HEK293 (cell line): ENCODE data around the gene RAP1A.

Source experiments
- HOXA7 ChIP-seq: sonication (generic); formaldehyde crosslinking; IDR thresholded peaks from 2 replicates; pipeline ENCODE4 v1.8.1; 2022; ENCODE audit warnings: missing genetic modification reagents, borderline replicate concordance
- HOXD13 ChIP-seq: sonication (generic); formaldehyde crosslinking; IDR thresholded peaks from 2 replicates; pipeline ENCODE4 v1.8.0; 2022; ENCODE audit warnings: missing genetic modification reagents, borderline replicate concordance
- IKZF3 ChIP-seq: fragments of 450-650 bp; IDR thresholded peaks from 2 replicates; pipeline ENCODE4 v1.5.0; 2018; ENCODE audit warnings: missing biosample characterization, mild to moderate bottlenecking, missing genetic modification characterization, moderate library complexity
- MYNN ChIP-seq: fragments of 450-650 bp; formaldehyde crosslinking; IDR thresholded peaks from 2 replicates; pipeline ENCODE4 v1.5.1; 2016; ENCODE audit warnings: missing biosample characterization, missing genetic modification characterization, borderline replicate concordance
- MZF1 ChIP-seq: fragments of 450-650 bp; formaldehyde crosslinking; IDR thresholded peaks from 2 replicates; pipeline ENCODE4 v1.5.1; 2017; ENCODE audit warnings: missing biosample characterization, missing genetic modification characterization, borderline replicate concordance
- SCRT1 ChIP-seq: fragments of 450-650 bp; formaldehyde crosslinking; IDR thresholded peaks from 2 replicates; pipeline ENCODE4 v1.5.1; 2016; ENCODE audit warnings: missing biosample characterization, missing genetic modification characterization, borderline replicate concordance
- YY2 ChIP-seq: fragments of 450-650 bp; formaldehyde crosslinking; IDR thresholded peaks from 2 replicates; pipeline ENCODE4 v1.5.1; 2016; ENCODE audit warnings: missing biosample characterization, missing genetic modification characterization
- ZFP41 ChIP-seq: fragments of 450-650 bp; formaldehyde crosslinking; IDR thresholded peaks from 2 replicates; pipeline ENCODE4 v1.5.1; 2016; ENCODE audit warnings: missing biosample characterization, missing genetic modification characterization, borderline replicate concordance
- ZNF132 ChIP-seq: fragments of 450-650 bp; formaldehyde crosslinking; IDR thresholded peaks from 2 replicates; pipeline ENCODE4 v1.5.1; 2017; ENCODE audit warnings: missing biosample characterization, missing genetic modification characterization, borderline replicate concordance
- ZNF155 ChIP-seq: fragments of 450-650 bp; formaldehyde crosslinking; IDR thresholded peaks from 2 replicates; pipeline ENCODE4 v1.5.1; 2016; ENCODE audit warnings: missing biosample characterization, missing genetic modification characterization
- ZNF2 ChIP-seq: fragments of 450-650 bp; formaldehyde crosslinking; IDR thresholded peaks from 2 replicates; pipeline ENCODE4 v1.5.1; 2016; ENCODE audit warnings: missing biosample characterization, missing genetic modification characterization
- ZNF341 ChIP-seq: fragments of 450-650 bp; formaldehyde crosslinking; IDR thresholded peaks from 2 replicates; pipeline ENCODE4; 2016; ENCODE audit warnings: low read depth, missing biosample characterization, missing genetic modification characterization
- ZNF362 ChIP-seq: fragments of 450-650 bp; formaldehyde crosslinking; IDR thresholded peaks from 2 replicates; pipeline ENCODE4 v1.5.1; 2016; ENCODE audit warnings: missing biosample characterization, missing genetic modification characterization
- ZNF501 ChIP-seq: fragments of 450-650 bp; formaldehyde crosslinking; IDR thresholded peaks from 2 replicates; pipeline ENCODE4 v1.5.1; 2016; ENCODE audit warnings: missing biosample characterization, missing genetic modification characterization
- ZNF510 ChIP-seq: fragments of 450-650 bp; formaldehyde crosslinking; IDR thresholded peaks from 2 replicates; pipeline ENCODE4 v1.5.1; 2018; ENCODE audit warnings: mild to moderate bottlenecking, missing genetic modification characterization, missing biosample characterization; ENCODE audit not compliant: insufficient replicate concordance
- ZNF560 ChIP-seq: fragments of 450-650 bp; formaldehyde crosslinking; IDR thresholded peaks from 2 replicates; pipeline ENCODE4 v1.5.1; 2017; ENCODE audit warnings: missing biosample characterization, missing genetic modification characterization, borderline replicate concordance
- ZNF623 ChIP-seq: fragments of 450-650 bp; formaldehyde crosslinking; IDR thresholded peaks from 2 replicates; pipeline ENCODE4 v1.5.1; 2016; ENCODE audit warnings: missing biosample characterization, missing genetic modification characterization
- TF ChIP-seq, protein P1 (sequence below): fragments of 450-650 bp; formaldehyde crosslinking; IDR thresholded peaks from 2 replicates; pipeline ENCODE4 v1.5.1; 2016; ENCODE audit warnings: missing biosample characterization, missing genetic modification characterization
- TF ChIP-seq, protein P2 (sequence below): fragments of 450-650 bp; formaldehyde crosslinking; IDR thresholded peaks from 2 replicates; pipeline ENCODE4 v1.5.1; 2016; ENCODE audit warnings: missing biosample characterization, missing genetic modification characterization
- TF ChIP-seq, protein P3 (sequence below): fragments of 450-650 bp; formaldehyde crosslinking; IDR thresholded peaks from 2 replicates; pipeline ENCODE4 v1.5.1; 2016; ENCODE audit warnings: missing biosample characterization, missing genetic modification characterization, low read depth
- TF ChIP-seq, protein P4 (sequence below): fragments of 450-650 bp; formaldehyde crosslinking; IDR thresholded peaks from 2 replicates; pipeline ENCODE4 v1.5.1; 2016; ENCODE audit warnings: missing biosample characterization, missing genetic modification characterization
- TF ChIP-seq, protein P5 (sequence below): fragments of 450-650 bp; formaldehyde crosslinking; IDR thresholded peaks from 2 replicates; pipeline ENCODE4 v1.5.1; 2016; ENCODE audit warnings: missing biosample characterization, missing genetic modification characterization
- TF ChIP-seq, protein P6 (sequence below): fragments of 450-650 bp; formaldehyde crosslinking; IDR thresholded peaks from 2 replicates; pipeline ENCODE4 v1.5.1; 2016; ENCODE audit warnings: missing biosample characterization, missing genetic modification characterization
- TF ChIP-seq, protein P7 (sequence below): fragments of 450-650 bp; formaldehyde crosslinking; IDR thresholded peaks from 2 replicates; pipeline ENCODE4 v1.5.1; 2017; ENCODE audit warnings: missing biosample characterization, missing genetic modification characterization

RAP1A gene

DNA sequence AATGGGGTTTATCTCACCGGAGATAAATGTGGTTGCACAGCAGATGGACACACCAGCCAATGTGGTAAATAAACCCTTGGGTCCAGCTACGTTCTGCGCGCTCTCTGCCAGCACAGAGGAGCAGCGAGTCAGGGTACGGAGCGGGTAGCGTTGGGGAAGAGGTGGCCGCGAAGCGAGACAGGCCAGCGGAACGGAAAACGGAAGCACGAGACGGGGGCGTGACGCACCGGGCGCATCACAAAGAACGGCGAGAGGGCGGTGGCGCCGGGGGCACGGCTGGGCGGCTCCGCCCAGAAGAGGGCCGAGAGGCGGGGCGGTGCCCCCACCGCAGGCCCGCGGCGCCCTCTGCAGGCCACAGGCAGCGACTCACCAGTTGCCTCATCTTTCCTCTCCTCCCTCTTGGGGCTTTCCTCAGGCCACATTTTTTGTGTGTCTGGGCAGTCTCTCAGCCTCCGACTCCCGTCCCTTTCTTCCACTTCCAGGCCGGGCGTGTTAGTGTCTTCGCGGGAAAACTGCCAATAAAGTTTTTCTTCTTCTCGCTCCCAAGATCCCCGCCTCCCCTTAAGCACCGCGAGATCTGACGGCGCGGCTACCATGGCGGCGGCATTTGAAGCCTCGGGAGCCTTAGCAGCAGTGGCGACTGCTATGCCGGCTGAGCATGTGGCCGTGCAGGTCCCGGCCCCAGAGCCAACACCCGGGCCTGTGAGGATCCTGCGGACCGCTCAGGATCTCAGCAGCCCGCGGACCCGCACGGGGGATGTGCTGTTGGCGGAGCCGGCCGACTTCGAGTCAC lies 135.9 kb downstream of the RAP1A start, which contains the start of gene DDX20 (continued):
- TF ChIP-seq, protein P1, sequence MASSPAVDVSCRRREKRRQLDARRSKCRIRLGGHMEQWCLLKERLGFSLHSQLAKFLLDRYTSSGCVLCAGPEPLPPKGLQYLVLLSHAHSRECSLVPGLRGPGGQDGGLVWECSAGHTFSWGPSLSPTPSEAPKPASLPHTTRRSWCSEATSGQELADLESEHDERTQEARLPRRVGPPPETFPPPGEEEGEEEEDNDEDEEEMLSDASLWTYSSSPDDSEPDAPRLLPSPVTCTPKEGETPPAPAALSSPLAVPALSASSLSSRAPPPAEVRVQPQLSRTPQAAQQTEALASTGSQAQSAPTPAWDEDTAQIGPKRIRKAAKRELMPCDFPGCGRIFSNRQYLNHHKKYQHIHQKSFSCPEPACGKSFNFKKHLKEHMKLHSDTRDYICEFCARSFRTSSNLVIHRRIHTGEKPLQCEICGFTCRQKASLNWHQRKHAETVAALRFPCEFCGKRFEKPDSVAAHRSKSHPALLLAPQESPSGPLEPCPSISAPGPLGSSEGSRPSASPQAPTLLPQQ, result peak; percentile 90
- no peak for TF ChIP-seq ZNF560 (tag by site-specific recombination)
- TF ChIP-seq, protein P2, sequence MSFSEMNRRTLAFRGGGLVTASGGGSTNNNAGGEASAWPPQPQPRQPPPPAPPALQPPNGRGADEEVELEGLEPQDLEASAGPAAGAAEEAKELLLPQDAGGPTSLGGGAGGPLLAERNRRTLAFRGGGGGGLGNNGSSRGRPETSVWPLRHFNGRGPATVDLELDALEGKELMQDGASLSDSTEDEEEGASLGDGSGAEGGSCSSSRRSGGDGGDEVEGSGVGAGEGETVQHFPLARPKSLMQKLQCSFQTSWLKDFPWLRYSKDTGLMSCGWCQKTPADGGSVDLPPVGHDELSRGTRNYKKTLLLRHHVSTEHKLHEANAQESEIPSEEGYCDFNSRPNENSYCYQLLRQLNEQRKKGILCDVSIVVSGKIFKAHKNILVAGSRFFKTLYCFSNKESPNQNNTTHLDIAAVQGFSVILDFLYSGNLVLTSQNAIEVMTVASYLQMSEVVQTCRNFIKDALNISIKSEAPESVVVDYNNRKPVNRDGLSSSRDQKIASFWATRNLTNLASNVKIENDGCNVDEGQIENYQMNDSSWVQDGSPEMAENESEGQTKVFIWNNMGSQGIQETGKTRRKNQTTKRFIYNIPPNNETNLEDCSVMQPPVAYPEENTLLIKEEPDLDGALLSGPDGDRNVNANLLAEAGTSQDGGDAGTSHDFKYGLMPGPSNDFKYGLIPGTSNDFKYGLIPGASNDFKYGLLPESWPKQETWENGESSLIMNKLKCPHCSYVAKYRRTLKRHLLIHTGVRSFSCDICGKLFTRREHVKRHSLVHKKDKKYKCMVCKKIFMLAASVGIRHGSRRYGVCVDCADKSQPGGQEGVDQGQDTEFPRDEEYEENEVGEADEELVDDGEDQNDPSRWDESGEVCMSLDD (tag by site-specific recombination), result no peak
- no peak for TF ChIP-seq HOXD13 (CRISPR knock-in tag)
- TF ChIP-seq ZNF510, result peak; percentile 44
- peak; percentile 21; the same call in 1 of the 2 replicates for TF ChIP-seq MYNN (tag by site-specific recombination)
- TF ChIP-seq HOXA7, result no peak
- TF ChIP-seq ZNF341 (tag by site-specific recombination), result peak; percentile 94
- TF ChIP-seq, protein P3, sequence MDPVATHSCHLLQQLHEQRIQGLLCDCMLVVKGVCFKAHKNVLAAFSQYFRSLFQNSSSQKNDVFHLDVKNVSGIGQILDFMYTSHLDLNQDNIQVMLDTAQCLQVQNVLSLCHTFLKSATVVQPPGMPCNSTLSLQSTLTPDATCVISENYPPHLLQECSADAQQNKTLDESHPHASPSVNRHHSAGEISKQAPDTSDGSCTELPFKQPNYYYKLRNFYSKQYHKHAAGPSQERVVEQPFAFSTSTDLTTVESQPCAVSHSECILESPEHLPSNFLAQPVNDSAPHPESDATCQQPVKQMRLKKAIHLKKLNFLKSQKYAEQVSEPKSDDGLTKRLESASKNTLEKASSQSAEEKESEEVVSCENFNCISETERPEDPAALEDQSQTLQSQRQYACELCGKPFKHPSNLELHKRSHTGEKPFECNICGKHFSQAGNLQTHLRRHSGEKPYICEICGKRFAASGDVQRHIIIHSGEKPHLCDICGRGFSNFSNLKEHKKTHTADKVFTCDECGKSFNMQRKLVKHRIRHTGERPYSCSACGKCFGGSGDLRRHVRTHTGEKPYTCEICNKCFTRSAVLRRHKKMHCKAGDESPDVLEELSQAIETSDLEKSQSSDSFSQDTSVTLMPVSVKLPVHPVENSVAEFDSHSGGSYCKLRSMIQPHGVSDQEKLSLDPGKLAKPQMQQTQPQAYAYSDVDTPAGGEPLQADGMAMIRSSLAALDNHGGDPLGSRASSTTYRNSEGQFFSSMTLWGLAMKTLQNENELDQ, result peak; percentile 28; the same call in 1 of the 2 replicates
- TF ChIP-seq, protein P4, sequence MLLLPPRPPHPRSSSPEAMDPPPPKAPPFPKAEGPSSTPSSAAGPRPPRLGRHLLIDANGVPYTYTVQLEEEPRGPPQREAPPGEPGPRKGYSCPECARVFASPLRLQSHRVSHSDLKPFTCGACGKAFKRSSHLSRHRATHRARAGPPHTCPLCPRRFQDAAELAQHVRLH, result peak; percentile 74; the same call in 1 of the 2 replicates
- TF ChIP-seq ZNF132 (tag by site-specific recombination), result no peak
- TF ChIP-seq ZNF362 (tag by site-specific recombination), result peak; percentile 98
- peak; percentile 70 for TF ChIP-seq MZF1
- TF ChIP-seq, protein P5, sequence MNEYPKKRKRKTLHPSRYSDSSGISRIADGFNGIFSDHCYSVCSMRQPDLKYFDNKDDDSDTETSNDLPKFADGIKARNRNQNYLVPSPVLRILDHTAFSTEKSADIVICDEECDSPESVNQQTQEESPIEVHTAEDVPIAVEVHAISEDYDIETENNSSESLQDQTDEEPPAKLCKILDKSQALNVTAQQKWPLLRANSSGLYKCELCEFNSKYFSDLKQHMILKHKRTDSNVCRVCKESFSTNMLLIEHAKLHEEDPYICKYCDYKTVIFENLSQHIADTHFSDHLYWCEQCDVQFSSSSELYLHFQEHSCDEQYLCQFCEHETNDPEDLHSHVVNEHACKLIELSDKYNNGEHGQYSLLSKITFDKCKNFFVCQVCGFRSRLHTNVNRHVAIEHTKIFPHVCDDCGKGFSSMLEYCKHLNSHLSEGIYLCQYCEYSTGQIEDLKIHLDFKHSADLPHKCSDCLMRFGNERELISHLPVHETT (tag by site-specific recombination), result peak; percentile 86
- TF ChIP-seq ZNF2 (tag by site-specific recombination), result peak; percentile 94
- TF ChIP-seq, protein P6, sequence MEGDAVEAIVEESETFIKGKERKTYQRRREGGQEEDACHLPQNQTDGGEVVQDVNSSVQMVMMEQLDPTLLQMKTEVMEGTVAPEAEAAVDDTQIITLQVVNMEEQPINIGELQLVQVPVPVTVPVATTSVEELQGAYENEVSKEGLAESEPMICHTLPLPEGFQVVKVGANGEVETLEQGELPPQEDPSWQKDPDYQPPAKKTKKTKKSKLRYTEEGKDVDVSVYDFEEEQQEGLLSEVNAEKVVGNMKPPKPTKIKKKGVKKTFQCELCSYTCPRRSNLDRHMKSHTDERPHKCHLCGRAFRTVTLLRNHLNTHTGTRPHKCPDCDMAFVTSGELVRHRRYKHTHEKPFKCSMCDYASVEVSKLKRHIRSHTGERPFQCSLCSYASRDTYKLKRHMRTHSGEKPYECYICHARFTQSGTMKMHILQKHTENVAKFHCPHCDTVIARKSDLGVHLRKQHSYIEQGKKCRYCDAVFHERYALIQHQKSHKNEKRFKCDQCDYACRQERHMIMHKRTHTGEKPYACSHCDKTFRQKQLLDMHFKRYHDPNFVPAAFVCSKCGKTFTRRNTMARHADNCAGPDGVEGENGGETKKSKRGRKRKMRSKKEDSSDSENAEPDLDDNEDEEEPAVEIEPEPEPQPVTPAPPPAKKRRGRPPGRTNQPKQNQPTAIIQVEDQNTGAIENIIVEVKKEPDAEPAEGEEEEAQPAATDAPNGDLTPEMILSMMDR (tag by site-specific recombination), result peak; percentile 97
- no peak for TF ChIP-seq ZFP41 (tag by site-specific recombination)
- peak; percentile 93 for TF ChIP-seq YY2
- peak; percentile 43; the same call in 1 of the 2 replicates for TF ChIP-seq ZNF623 (tag by site-specific recombination)
- peak; percentile 72 for TF ChIP-seq SCRT1 (tag by site-specific recombination)
- TF ChIP-seq IKZF3, result peak; percentile 97
- TF ChIP-seq, protein P7, sequence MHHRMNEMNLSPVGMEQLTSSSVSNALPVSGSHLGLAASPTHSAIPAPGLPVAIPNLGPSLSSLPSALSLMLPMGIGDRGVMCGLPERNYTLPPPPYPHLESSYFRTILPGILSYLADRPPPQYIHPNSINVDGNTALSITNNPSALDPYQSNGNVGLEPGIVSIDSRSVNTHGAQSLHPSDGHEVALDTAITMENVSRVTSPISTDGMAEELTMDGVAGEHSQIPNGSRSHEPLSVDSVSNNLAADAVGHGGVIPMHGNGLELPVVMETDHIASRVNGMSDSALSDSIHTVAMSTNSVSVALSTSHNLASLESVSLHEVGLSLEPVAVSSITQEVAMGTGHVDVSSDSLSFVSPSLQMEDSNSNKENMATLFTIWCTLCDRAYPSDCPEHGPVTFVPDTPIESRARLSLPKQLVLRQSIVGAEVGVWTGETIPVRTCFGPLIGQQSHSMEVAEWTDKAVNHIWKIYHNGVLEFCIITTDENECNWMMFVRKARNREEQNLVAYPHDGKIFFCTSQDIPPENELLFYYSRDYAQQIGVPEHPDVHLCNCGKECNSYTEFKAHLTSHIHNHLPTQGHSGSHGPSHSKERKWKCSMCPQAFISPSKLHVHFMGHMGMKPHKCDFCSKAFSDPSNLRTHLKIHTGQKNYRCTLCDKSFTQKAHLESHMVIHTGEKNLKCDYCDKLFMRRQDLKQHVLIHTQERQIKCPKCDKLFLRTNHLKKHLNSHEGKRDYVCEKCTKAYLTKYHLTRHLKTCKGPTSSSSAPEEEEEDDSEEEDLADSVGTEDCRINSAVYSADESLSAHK (tag by site-specific recombination), result peak; percentile 52
- TF ChIP-seq ZNF155 (tag by site-specific recombination), result no peak
- peak; percentile 94 for TF ChIP-seq ZNF501 (tag by site-specific recombination)
